LHCN-M2 (cell line): ENCODE data around the gene SH3YL1. TPM values are rescaled to one million over a fixed set of nuclear protein-coding genes. Genes with fewer than 3 reads are reported as not detected.

Experiments used
- DNase-seq: peaks from one replicate; pipeline ENCODE4 v3.0.0-alpha.2; 2012; ENCODE audit warnings: low read depth
- polyA plus RNA-seq: library from polyadenylated mRNA; unstranded; fragments of >200 nt; gene quantifications from one replicate; pipeline ENCODE4 v1.2.1, GENCODE V29; 2012; ENCODE audit warnings: missing spikeins
- total RNA-seq: library from RNA; depleted of rRNA; stranded (reverse); fragments of >200 nt; gene quantifications from 2 replicates; pipeline ENCODE4 v1.2.3, GENCODE V29; 2014; rRNA removed

The SH3YL1 gene
- 24.0 and 30.5 TPM in 2 replicates for total RNA-seq
- polyA plus RNA-seq, result 8.6 TPM

- DNase-seq, result no peak
These were observed at the start of gene SH3YL1 for GRCh38 chr2:263774-264492. TSS of gene SH3YL1 (minus strand) at chr2:264032. CDS start at chr2:263984, 48 bp downstream.

- no peak for DNase-seq
These were observed 47.2 kb upstream of the SH3YL1 start for GRCh38 chr2:310994-311393.

- no peak for DNase-seq
These were observed 46.2 kb upstream of the SH3YL1 start for GRCh38 chr2:309954-310510.

GRCh38 chr2:309148-309953, 45.5 kb upstream of the SH3YL1 start:
- no peak for DNase-seq

GRCh38 chr2:305366-305765, 41.5 kb upstream of the SH3YL1 start:
- DNase-seq, result no peak

- no peak for DNase-seq
These were observed 32.5 kb upstream of the SH3YL1 start for GRCh38 chr2:296354-296753.

- no peak for DNase-seq
These were observed 31.3 kb upstream of the SH3YL1 start for GRCh38 chr2:295090-295489.

GRCh38 chr2:290090-290722, 26.4 kb upstream of the SH3YL1 start:
- peak; percentile 54 for DNase-seq

- DNase-seq, result peak; percentile 7
These were observed 25.7 kb upstream of the SH3YL1 start for GRCh38 chr2:289362-290089.

GRCh38 chr2:288758-289361, 25.0 kb upstream of the SH3YL1 start:
- DNase-seq, result no peak

GRCh38 chr2:287911-288757, 24.3 kb upstream of the SH3YL1 start, which contains the start of gene ALKAL2:
TSS of gene ALKAL2 (minus strand) at chr2:288091. CDS start at chr2:287835, 256 bp downstream.
- no peak for DNase-seq

- DNase-seq, result no peak
These were observed 23.6 kb upstream of the SH3YL1 start for GRCh38 chr2:287471-287885.

- DNase-seq, result no peak
These were observed 23.1 kb upstream of the SH3YL1 start for GRCh38 chr2:286774-287392.

- DNase-seq, result no peak
These were observed 22.2 kb upstream of the SH3YL1 start for GRCh38 chr2:286035-286434.

GRCh38 chr2:285531-285930, 21.7 kb upstream of the SH3YL1 start:
- DNase-seq, result no peak

GRCh38 chr2:284896-285492, 21.2 kb upstream of the SH3YL1 start:
- DNase-seq, result no peak

- no peak for DNase-seq
These were observed 20.4 kb upstream of the SH3YL1 start for GRCh38 chr2:283996-284794.
